SU-DHL-6 (cell line): ENCODE results near the gene DTNBP1.

Experiments used
- EZH2phosphoT487 ChIP-seq: fragments of 200-600 bp; sonication (generic), shearing (Covaris generic); conservative IDR thresholded peaks from 2 replicates; pipeline ENCODE4 v1.6.1; 2018; ENCODE audit warnings: mild to moderate bottlenecking, antibody characterized with exemption, low read length, moderate library complexity, mixed read lengths
- TF ChIP-seq, protein P1 (sequence below): fragments of 200-600 bp; sonication (generic); IDR thresholded peaks from one replicate; pipeline ENCODE4 v1.5.1; 2017; ENCODE audit warnings: antibody characterized with exemption, mild to moderate bottlenecking, low read length, moderate library complexity; ENCODE audit not compliant: insufficient read depth, poor library complexity, severe bottlenecking

DNA sequence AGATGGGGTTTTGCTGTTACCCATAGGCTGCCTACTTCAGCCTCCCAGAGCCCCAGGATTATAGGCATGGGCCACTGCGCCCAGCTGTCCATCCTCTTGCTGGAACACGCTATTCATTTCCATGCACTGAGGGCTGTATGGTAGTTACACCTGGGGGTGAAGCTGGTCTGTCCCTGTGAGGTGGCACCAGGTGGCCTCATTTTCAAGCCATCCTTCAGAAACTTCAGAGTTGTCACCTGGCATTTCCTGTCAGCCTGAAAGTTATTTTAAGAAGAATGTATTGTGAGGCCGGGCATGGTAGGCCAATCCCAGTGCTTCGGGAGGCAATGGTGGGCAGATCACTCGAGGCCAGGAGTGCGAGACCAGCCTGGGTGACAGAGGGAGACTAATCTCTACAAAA lies 147.6 kb downstream of the DTNBP1 start:
- TF ChIP-seq, protein P1, sequence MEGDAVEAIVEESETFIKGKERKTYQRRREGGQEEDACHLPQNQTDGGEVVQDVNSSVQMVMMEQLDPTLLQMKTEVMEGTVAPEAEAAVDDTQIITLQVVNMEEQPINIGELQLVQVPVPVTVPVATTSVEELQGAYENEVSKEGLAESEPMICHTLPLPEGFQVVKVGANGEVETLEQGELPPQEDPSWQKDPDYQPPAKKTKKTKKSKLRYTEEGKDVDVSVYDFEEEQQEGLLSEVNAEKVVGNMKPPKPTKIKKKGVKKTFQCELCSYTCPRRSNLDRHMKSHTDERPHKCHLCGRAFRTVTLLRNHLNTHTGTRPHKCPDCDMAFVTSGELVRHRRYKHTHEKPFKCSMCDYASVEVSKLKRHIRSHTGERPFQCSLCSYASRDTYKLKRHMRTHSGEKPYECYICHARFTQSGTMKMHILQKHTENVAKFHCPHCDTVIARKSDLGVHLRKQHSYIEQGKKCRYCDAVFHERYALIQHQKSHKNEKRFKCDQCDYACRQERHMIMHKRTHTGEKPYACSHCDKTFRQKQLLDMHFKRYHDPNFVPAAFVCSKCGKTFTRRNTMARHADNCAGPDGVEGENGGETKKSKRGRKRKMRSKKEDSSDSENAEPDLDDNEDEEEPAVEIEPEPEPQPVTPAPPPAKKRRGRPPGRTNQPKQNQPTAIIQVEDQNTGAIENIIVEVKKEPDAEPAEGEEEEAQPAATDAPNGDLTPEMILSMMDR, result no peak
- no peak for TF ChIP-seq EZH2phosphoT487
